Measurements from ENCODE around the gene MPND. TPM values are rescaled to one million over a fixed set of nuclear protein-coding genes. Genes with fewer than 3 reads are reported as not detected.
A peak's percentile ranks its signal among the peaks of the same experiment; 100 is the strongest.
"Not testable (repeated sequence)": the region's sequence is repeated elsewhere in the genome, so short reads cannot be mapped to it uniquely, and the experiment has no call there.

Gene MPND
- total and polyA plus RNA-seq, 9 donors = 4.8 to 19.4 (median 16.2) TPM

- H3K27ac ChIP-seq (ENCODE audit: low read length) = peak overlapping the region; percentile 67
- H3K4me1 ChIP-seq (ENCODE audit: control insufficient read depth, insufficient read depth, low read length) = peaks cover 26% of the 10 kb centered on the region
- DNase-seq; H3K36me3 ChIP-seq (ENCODE audit: control insufficient read depth, insufficient read depth, low read length); H3K9me3 ChIP-seq (replicated peaks; ENCODE audit: control insufficient read depth, low read depth, low read length): not testable (repeated sequence)
- peaks cover 13% of the 10 kb centered on the region for H3K27me3 ChIP-seq (ENCODE audit: control insufficient read depth, insufficient read depth, low read length)
- WGBS (ENCODE audit: insufficient coverage) = 36% methylated on average over 26 of the region's 35 CpGs
- H3K4me3 ChIP-seq (ENCODE audit: low read length) = peak overlapping the region; percentile 75
Measured at GRCh38 chr19:4328991-4329681, 14.2 kb upstream of the MPND start.

- no peak overlapping the region for H3K27ac ChIP-seq (ENCODE audit: low read length)
Measured at GRCh38 chr19:4329858-4330257, 13.5 kb upstream of the MPND start.

GRCh38 chr19:4334929-4335570 lies 8.3 kb upstream of the MPND start:
- Histone ChIP-seq H3K27ac (ENCODE audit: low read length) (no peak overlapping the region), H3K36me3 (ENCODE audit: control insufficient read depth, insufficient read depth, low read length) (no peaks in the 10 kb centered on the region), H3K9me3 (replicated peaks; ENCODE audit: control insufficient read depth, low read depth, low read length) (no peaks in the 10 kb centered on the region), H3K4me1 (ENCODE audit: control insufficient read depth, insufficient read depth, low read length) (peaks cover 11% of the 10 kb centered on the region), H3K4me3 (ENCODE audit: low read length) (no peak overlapping the region), H3K27me3 (ENCODE audit: control insufficient read depth, insufficient read depth, low read length) (no peaks in the 10 kb centered on the region)
- DNase-seq = no peak
- WGBS (ENCODE audit: insufficient coverage) = 93% methylated on average over 7 of the region's 7 CpGs

More at GRCh38 chr19:4329858-4330257, 13.5 kb upstream of the MPND start:
- peaks cover 13% of the 10 kb centered on the region for H3K27me3 ChIP-seq (ENCODE audit: control insufficient read depth, insufficient read depth, low read length)
- H3K9me3 ChIP-seq (replicated peaks; ENCODE audit: control insufficient read depth, low read depth, low read length) = no peaks in the 10 kb centered on the region
- peaks cover 26% of the 10 kb centered on the region for H3K4me1 ChIP-seq (ENCODE audit: control insufficient read depth, insufficient read depth, low read length)
- no peak for DNase-seq
- no peaks in the 10 kb centered on the region for H3K36me3 ChIP-seq (ENCODE audit: control insufficient read depth, insufficient read depth, low read length)
- H3K4me3 ChIP-seq (ENCODE audit: low read length) = no peak overlapping the region
- whole genome bisulfite sequencing (ENCODE audit: insufficient coverage) = 95% methylated on average over 17 of the region's 19 CpGs

GRCh38 chr19:4337906-4338440 lies 5.4 kb upstream of the MPND start:
- Histone ChIP-seq H3K36me3 (ENCODE audit: control insufficient read depth, insufficient read depth, low read length) (no peaks in the 10 kb centered on the region), H3K4me3 (ENCODE audit: low read length) (peak overlapping the region; percentile 30), H3K27ac (ENCODE audit: low read length) (peak overlapping the region; percentile 77), H3K4me1 (ENCODE audit: control insufficient read depth, insufficient read depth, low read length) (peaks cover 17% of the 10 kb centered on the region), H3K27me3 (ENCODE audit: control insufficient read depth, insufficient read depth, low read length) (no peaks in the 10 kb centered on the region), H3K9me3 (replicated peaks; ENCODE audit: control insufficient read depth, low read depth, low read length) (no peaks in the 10 kb centered on the region)
- peak; percentile 55 for DNase-seq
- WGBS (ENCODE audit: insufficient coverage) = 21% methylated on average over 7 of the region's 14 CpGs

GRCh38 chr19:4338441-4339355 lies 4.7 kb upstream of the MPND start, which contains the start of gene STAP2:
STAP2 (minus strand) TSS chr19:4338827; CDS start chr19:4338753, 74 bp downstream.
- peak; percentile 27 for DNase-seq
- 81% methylated on average over 7 of the region's 27 CpGs for WGBS (ENCODE audit: insufficient coverage)

GRCh38 chr19:4342314-4342614 lies 1.1 kb upstream of the MPND start:
- Histone ChIP-seq H3K27ac (ENCODE audit: low read length) (peak overlapping the region; percentile 97), H3K4me3 (ENCODE audit: low read length) (peak overlapping the region; percentile 70), H3K9me3 (replicated peaks; ENCODE audit: control insufficient read depth, low read depth, low read length) (no peaks in the 10 kb centered on the region), H3K36me3 (ENCODE audit: control insufficient read depth, insufficient read depth, low read length) (peaks cover 9% of the 10 kb centered on the region), H3K27me3 (ENCODE audit: control insufficient read depth, insufficient read depth, low read length) (no peaks in the 10 kb centered on the region), H3K4me1 (ENCODE audit: control insufficient read depth, insufficient read depth, low read length) (peaks cover 26% of the 10 kb centered on the region)
- WGBS (ENCODE audit: insufficient coverage) = 4% methylated on average over 7 of the region's 10 CpGs
- no peak for DNase-seq

More at GRCh38 chr19:4338441-4339355, 4.7 kb upstream of the MPND start, which contains the start of gene STAP2:
- Histone ChIP-seq H3K4me1 (ENCODE audit: control insufficient read depth, insufficient read depth, low read length) (peaks cover 19% of the 10 kb centered on the region), H3K27me3 (ENCODE audit: control insufficient read depth, insufficient read depth, low read length) (no peaks in the 10 kb centered on the region), H3K4me3 (ENCODE audit: low read length) (peak within 1 kb of the TSS; percentile 30), H3K36me3 (ENCODE audit: control insufficient read depth, insufficient read depth, low read length) (no peaks in the 10 kb centered on the region), H3K9me3 (replicated peaks; ENCODE audit: control insufficient read depth, low read depth, low read length) (no peaks in the 10 kb centered on the region), H3K27ac (ENCODE audit: low read length) (peak within 1 kb of the TSS; percentile 77)

GRCh38 chr19:4342615-4343369 lies 570 bp upstream of the MPND start:
- peak overlapping the region; percentile 75 for H3K4me3 ChIP-seq (ENCODE audit: low read length)
- under 1% methylated on average over 37 of the region's 39 CpGs for WGBS (ENCODE audit: insufficient coverage)
- DNase-seq = peak; percentile 100

GRCh38 chr19:4345342-4346019 lies 2.1 kb downstream of the MPND start:
- WGBS (ENCODE audit: insufficient coverage) = 79% methylated on average over 15 of the region's 15 CpGs
- H3K27ac ChIP-seq (ENCODE audit: low read length) = no peak overlapping the region
- H3K4me1 ChIP-seq (ENCODE audit: control insufficient read depth, insufficient read depth, low read length) = peaks cover 15% of the 10 kb centered on the region
- no peak overlapping the region for H3K4me3 ChIP-seq (ENCODE audit: low read length)
- H3K9me3 ChIP-seq (replicated peaks; ENCODE audit: control insufficient read depth, low read depth, low read length) = no peaks in the 10 kb centered on the region
- no peak for DNase-seq
- peaks cover 12% of the 10 kb centered on the region for H3K36me3 ChIP-seq (ENCODE audit: control insufficient read depth, insufficient read depth, low read length)
- H3K27me3 ChIP-seq (ENCODE audit: control insufficient read depth, insufficient read depth, low read length) = no peaks in the 10 kb centered on the region

More at GRCh38 chr19:4342615-4343369, 570 bp upstream of the MPND start:
- H3K9me3 ChIP-seq (replicated peaks; ENCODE audit: control insufficient read depth, low read depth, low read length) = no peaks in the 10 kb centered on the region
- no peaks in the 10 kb centered on the region for H3K27me3 ChIP-seq (ENCODE audit: control insufficient read depth, insufficient read depth, low read length)
- peaks cover 25% of the 10 kb centered on the region for H3K4me1 ChIP-seq (ENCODE audit: control insufficient read depth, insufficient read depth, low read length)
- peak overlapping the region; percentile 99 for H3K27ac ChIP-seq (ENCODE audit: low read length)
- H3K36me3 ChIP-seq (ENCODE audit: control insufficient read depth, insufficient read depth, low read length) = peaks cover 9% of the 10 kb centered on the region

- Histone ChIP-seq H3K36me3 (ENCODE audit: control insufficient read depth, insufficient read depth, low read length) (peaks cover 12% of the 10 kb centered on the region), H3K4me3 (ENCODE audit: low read length) (no peak overlapping the region), H3K27ac (ENCODE audit: low read length) (no peak overlapping the region), H3K4me1 (ENCODE audit: control insufficient read depth, insufficient read depth, low read length) (peaks cover 15% of the 10 kb centered on the region), H3K9me3 (replicated peaks; ENCODE audit: control insufficient read depth, low read depth, low read length) (no peaks in the 10 kb centered on the region), H3K27me3 (ENCODE audit: control insufficient read depth, insufficient read depth, low read length) (no peaks in the 10 kb centered on the region)
- DNase-seq = no peak
- 86% methylated on average over 2 of the region's 6 CpGs for WGBS (ENCODE audit: insufficient coverage)
Measured at GRCh38 chr19:4346020-4346383, 2.6 kb downstream of the MPND start.

All from muscle of leg (tissue), 11 donors.